GM18873 (cell line): ENCODE results near the gene RAB19.
"Not testable (repeated sequence)": the region's sequence is repeated elsewhere in the genome, so short reads cannot be mapped to it uniquely, and the experiment has no call there.

Source experiments
- ATAC-seq: cut with Tn5 transposase; IDR thresholded peaks from one replicate; pipeline ENCODE4 v1.9.1; 2021; ENCODE audit warnings: mild to moderate bottlenecking, moderate library complexity, moderate number of reproducible peaks; ENCODE audit not compliant: unreplicated experiment, low FRiP score

RAB19 gene

DNA sequence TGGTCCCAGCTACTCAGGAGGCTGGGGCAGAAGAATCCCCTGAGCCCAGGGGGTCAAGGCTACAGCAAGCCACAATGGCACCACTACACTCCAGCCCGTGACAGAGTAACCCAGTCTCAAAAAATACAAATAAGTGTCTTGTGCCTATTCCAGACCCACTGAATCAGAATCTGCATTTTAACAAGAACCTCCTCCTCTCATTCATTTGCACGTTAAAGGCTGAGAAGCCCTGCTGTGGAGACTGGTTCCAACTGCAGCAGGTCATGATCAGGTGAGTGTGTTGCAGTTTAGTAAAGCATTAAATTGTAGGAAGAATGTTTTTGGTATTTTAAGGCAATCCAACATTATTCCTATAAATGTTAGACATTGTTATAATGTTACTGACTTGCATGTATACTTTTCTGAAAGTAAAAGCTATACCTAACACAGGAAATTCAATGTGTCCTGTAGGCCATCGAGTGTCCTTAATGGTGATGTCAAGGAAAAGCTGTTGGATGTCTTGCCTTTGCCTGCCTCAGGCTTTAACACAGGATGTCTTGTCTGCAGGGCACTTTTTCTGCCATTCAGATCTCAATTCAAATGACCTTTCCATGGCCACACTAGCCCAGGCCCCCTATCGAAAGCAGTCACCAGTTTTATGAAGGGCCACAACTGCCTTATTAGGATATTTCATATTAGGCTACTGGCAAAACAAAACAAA, 45.1 kb downstream of the RAB19 start:
- no peak for ATAC-seq

GRCh38 chr7:140451716-140452115, 47.9 kb downstream of the RAB19 start:
- ATAC-seq: no peak

- no peak for ATAC-seq
Measured at GRCh38 chr7:140453273-140453672, 49.4 kb downstream of the RAB19 start.

DNA sequence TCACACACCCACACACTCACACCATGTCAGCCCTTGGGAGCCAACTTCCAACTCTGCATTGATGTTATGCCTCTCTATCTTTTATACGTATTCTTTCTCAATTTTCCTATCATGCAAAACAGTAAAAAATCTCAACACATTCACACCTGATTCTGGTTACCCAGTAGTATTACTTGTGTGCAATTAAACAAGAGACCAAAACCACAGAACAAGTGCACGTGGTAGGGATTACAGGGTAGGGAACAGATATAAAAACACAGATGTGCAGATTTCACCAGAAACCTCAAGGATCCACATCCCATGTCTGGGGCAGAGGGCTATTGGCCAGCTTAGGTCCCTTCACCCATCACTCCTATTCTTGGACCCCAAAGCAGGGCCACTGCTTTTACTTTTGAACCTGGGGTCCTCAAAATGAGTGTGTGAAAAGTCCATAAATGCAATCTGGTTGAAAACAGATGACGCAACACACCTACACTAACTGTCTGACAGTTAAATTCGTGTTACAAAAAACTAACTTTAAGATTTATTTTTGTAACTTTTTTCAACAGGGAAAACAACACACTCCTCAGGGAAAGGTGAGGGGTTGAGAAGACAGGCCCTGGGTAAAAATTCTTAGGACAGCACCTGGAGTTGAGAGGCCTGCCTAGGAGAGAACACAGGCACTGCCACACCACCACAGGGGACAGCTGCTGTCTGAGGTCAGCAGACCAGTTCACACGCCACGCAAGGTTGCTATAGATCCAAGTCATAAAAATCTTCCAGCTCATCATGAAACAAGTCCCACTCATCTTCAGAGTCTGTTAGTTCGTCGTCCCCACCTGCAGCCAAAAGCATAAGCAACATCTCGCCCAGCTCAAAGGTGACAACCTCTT, 50.2 kb downstream of the RAB19 start:
- ATAC-seq: not testable (repeated sequence)

- ATAC-seq: no peak
Measured at GRCh38 chr7:140454657-140455015, 50.8 kb downstream of the RAB19 start.

- ATAC-seq: no peak
Measured at GRCh38 chr7:140455743-140456142, 51.9 kb downstream of the RAB19 start.

DNA sequence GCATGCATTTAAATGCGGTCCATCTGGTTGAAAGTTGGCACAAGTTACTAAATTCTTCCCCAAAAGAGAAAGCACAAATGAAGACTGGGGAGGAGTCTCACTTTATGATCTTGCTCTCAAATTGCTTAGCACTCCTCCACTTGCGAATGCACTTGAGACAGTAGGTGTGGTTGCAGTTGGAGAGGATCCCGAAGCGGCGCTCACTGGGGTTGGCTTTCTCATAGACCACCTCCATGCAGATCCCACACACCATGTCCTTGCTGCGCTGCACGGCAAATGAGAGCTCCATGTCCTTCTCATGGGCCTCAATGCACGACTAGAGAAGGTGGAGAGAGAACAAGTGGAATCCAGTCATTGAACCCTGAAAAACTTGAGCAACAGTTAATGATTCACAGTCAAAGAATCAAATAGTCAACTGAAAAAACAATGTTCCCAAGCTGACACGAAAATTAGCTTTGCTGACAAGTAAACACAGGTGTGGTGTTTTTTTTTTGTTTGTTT, 52.7 kb downstream of the RAB19 start:
- ATAC-seq: no peak

GRCh38 chr7:140458201-140458600, 54.3 kb downstream of the RAB19 start:
- ATAC-seq: no peak

DNA sequence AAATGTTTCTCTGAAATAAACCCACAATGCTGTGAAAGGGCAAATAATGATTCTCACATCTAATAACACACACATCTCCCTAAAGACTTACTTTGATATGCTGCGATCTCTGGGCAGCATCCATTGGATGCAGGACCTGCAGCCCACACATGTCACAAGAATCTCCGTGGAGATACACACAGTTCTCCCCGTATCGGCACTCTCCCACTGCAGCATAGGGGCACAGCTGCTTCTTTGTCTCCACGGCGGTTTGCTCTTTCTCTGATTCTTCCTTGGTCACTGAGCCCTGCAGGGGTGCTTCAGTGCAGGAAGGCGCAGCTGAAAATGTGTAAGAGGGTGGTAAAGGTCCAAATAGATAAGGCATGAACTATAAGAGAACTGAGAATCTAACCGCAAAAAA, 55.1 kb downstream of the RAB19 start:
- no peak for ATAC-seq

DNA sequence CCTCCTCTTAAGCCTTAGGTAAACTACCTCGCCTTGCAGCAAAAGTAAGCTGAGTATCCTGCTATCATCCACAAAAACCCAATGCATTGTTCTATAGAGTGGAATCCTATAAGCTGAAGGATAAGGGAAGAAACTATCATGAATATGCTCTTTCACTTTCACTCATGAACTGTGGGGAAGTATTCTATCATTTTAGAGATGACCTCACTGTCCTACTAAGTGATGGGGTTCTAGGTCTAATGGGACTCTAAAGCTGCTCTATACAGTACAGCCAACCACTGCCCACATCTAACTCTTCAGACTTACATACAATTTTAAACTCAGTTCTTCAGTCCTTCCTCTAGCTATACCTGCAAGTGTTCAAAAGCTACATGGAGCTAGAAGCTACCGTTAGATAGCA, 59.3 kb downstream of the RAB19 start:
- ATAC-seq: no peak

- ATAC-seq: no peak
Measured at GRCh38 chr7:140475747-140476333, 72.0 kb downstream of the RAB19 start.

DNA sequence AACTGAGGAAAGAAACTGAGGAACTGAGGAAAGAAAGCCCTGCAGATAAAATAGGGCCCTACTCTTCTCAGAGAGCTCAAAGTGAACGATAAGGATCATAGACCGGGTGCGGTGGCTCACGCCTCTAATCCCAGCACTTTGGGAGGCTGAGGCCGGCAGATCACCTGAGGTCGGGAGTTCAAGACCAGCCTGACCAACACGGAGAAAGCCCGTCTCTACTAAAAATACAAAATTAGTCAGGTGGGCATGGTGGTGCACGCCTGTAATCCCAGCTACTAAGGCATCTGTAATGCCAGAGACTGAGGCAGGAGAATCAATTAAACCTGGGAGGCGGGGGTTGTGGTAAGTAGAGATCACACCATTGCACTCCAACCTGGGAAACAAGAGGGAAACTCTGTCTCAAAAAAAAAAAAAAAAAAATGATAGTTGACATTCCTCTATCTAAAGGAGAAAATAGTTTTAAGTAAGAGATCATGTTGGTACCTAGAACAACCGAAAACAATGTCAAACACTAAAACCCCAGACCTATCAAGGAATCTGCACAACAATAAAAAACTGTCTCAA, 72.9 kb downstream of the RAB19 start:
- ATAC-seq: no peak
